Calu3 (cell line): Measurements from ENCODE around the gene NAE1. TPM values are rescaled to one million over a fixed set of nuclear protein-coding genes. Genes with fewer than 3 reads are reported as not detected.

Experiments used
- BruUV-seq: library from RNA; stranded (reverse); fragments of 400-500 nt; replicated peaks from 2 replicates; lab custom pipeline; 2021; lab: Mats Ljungman, UMichigan
- CTCF ChIA-PET: fragments of 300-600 bp; sonication (Branson Sonifier 250); formaldehyde crosslinking; loops from one replicate; lab custom pipeline; 2022; ENCODE audit warnings: antibody characterized with exemption; lab: Charles Lee
- DNase-seq: peaks from one replicate; pipeline ENCODE4 v3.0.0; 2022
- H3K27ac Mint-ChIP-seq: one replicate; pipeline ENCODE4 v1.8.0; 2022; ENCODE audit warnings: mixed read lengths; ENCODE audit not compliant: unreplicated experiment
- H3K27me3 Mint-ChIP-seq: one replicate; pipeline ENCODE4 v1.8.0; 2022; ENCODE audit warnings: mixed read lengths; ENCODE audit not compliant: unreplicated experiment
- H3K36me3 Mint-ChIP-seq: one replicate; pipeline ENCODE4 v1.8.0; 2022; ENCODE audit warnings: mild to moderate bottlenecking, moderate library complexity, mixed read lengths; ENCODE audit not compliant: insufficient read depth, unreplicated experiment
- H3K4me1 Mint-ChIP-seq: one replicate; pipeline ENCODE4 v1.8.0; 2022; ENCODE audit warnings: mild to moderate bottlenecking, low read depth, mixed read lengths; ENCODE audit not compliant: unreplicated experiment
- H3K4me3 Mint-ChIP-seq: one replicate; pipeline ENCODE4 v1.8.0; 2022; ENCODE audit warnings: mild to moderate bottlenecking, low read depth, moderate library complexity, mixed read lengths; ENCODE audit not compliant: unreplicated experiment
- H3K9me3 Mint-ChIP-seq: one replicate; pipeline ENCODE4 v1.8.0; 2022; ENCODE audit warnings: low read depth, mixed read lengths; ENCODE audit not compliant: unreplicated experiment
- CTCF ChIP-seq: fragments of 200-600 bp; IDR thresholded peaks from one replicate; pipeline ENCODE4 v1.8.0; 2022; ENCODE audit warnings: antibody characterized with exemption; ENCODE audit not compliant: unreplicated experiment
- intact Hi-C: fragments of 100-400 bp; cut with micrococcal nuclease; formaldehyde crosslinking; loops from one replicate; pipeline ENCODE4 v1.10.0; 2022; ENCODE audit not compliant: unreplicated experiment
- total RNA-seq: library from RNA; stranded (reverse); gene quantifications from 2 replicates; pipeline ENCODE4 v1.2.3, GENCODE V29; 2022

Gene NAE1
- total RNA-seq, 1 experiment from 2014 or later = 79.4 TPM

GRCh38 chr16:66810391-66810790 is 20.4 kb downstream of the NAE1 start:
- intact Hi-C loops = no loop called here
- Mint-ChIP-seq H3K9me3 (no peaks in the 10 kb centered on the region), H3K27me3 (no peaks in the 10 kb centered on the region), H3K36me3 (peaks cover 44% of the 10 kb centered on the region), H3K4me3 (no peak overlapping the region), H3K4me1 (no peaks in the 10 kb centered on the region), H3K27ac (no peak overlapping the region)
- no TSS peak for BruUV-seq
- DNase-seq = no peak
- CTCF ChIA-PET = interaction anchor here (0.6 kb wide), 1 partner anchor 72 kb away, joined by 3 read pairs; no protein-coding TSS in a partner anchor
- no peak for TF ChIP-seq CTCF

- DNase-seq = no peak
- Mint-ChIP-seq H3K36me3 (peaks cover 47% of the 10 kb centered on the region), H3K27ac (no peak overlapping the region), H3K4me3 (no peak overlapping the region), H3K4me1 (no peaks in the 10 kb centered on the region), H3K9me3 (no peaks in the 10 kb centered on the region), H3K27me3 (no peaks in the 10 kb centered on the region)
- CTCF ChIA-PET = no interaction called here
- intact Hi-C loops = no loop called here
- no TSS peak for BruUV-seq
- TF ChIP-seq CTCF = no peak
These were observed 21.0 kb downstream of the NAE1 start for GRCh38 chr16:66809765-66810164.

- no TSS peak for BruUV-seq
- Mint-ChIP-seq H3K4me1 (no peaks in the 10 kb centered on the region), H3K4me3 (no peak overlapping the region), H3K36me3 (peaks cover 16% of the 10 kb centered on the region), H3K27me3 (no peaks in the 10 kb centered on the region), H3K27ac (no peak overlapping the region), H3K9me3 (no peaks in the 10 kb centered on the region)
- TF ChIP-seq CTCF = no peak
- intact Hi-C loops = no loop called here
- DNase-seq = no peak
- CTCF ChIA-PET = interaction anchor here (0.9 kb wide), 1 partner anchor 29 kb away, joined by 3 read pairs; the partner anchor contains the start of gene NAE1
These were observed 28.6 kb downstream of the NAE1 start for GRCh38 chr16:66802159-66802558.

- Mint-ChIP-seq H3K27me3 (no peaks in the 10 kb centered on the region), H3K4me3 (no peak within 1 kb of the TSS), H3K27ac (no peak within 1 kb of the TSS), H3K9me3 (no peaks in the 10 kb centered on the region), H3K4me1 (no peaks in the 10 kb centered on the region), H3K36me3 (peaks cover 16% of the 10 kb centered on the region)
- no peak for DNase-seq
- TF ChIP-seq CTCF = no peak
- intact Hi-C loops = no loop called here
- BruUV-seq = no TSS peak
- CTCF ChIA-PET = no interaction called here
These were observed 29.3 kb downstream of the NAE1 start, which contains the start of gene TERB1 for GRCh38 chr16:66801320-66802105. Gene TERB1 (minus strand): TSS chr16:66801584. CDS start chr16:66796798, 4,786 bp downstream.
